ENCODE data around the gene KLRF2.
"Not testable (repeated sequence)": the region's sequence is repeated elsewhere in the genome, so short reads cannot be mapped to it uniquely, and the experiment has no call there.

Gene KLRF2

DNA sequence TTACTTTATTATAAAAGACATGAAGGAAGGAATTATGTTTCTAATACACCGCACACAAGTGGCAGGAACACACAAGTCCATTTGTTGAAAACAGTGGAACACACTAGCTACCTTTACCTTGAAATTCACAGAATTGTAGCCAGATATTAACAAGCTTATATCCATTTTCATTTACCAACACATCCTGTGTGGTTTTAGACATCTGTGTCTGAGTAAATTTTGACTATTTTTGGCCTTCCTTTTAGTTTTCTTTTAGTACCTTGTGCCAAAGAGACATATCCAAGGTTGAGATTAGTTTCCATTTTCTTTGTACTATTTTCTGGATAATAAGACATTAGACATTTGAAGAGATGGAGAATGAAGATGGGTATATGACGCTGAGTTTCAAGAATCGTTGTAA, at the start of gene KLRF2:
Gene KLRF2 (plus strand): TSS at position 244 of the 400 bp plus-strand sequence. CDS start 107 bp downstream, at position 351.
- no peak for DNase-seq

GRCh38 chr12:9831720-9832119, 49.6 kb upstream of the KLRF2 start:
- no peak for DNase-seq

- no peak for DNase-seq
Observed at GRCh38 chr12:9843407-9843806, 37.9 kb upstream of the KLRF2 start.

DNA sequence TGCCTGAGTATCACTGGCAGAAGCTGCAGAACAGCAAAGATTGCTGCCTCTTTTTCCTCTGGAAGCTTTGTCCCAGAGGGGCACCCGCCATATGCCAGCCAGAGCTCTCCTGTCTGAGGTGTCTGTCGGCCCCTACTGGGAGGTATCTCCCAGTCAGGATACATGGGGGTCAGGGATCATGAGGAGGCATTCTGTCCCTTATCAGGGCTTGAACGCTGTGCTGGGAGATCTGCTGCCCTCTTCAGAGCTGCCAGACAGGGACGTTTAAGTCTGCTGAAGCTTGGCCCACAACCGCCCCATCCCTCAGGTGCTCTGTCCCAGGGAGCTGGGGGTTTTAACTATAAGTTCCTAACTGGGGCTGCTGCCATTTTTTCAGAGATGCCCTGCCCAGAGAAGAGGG, 32.4 kb upstream of the KLRF2 start:
- DNase-seq, result no peak

GRCh38 chr12:9851050-9851449, 30.2 kb upstream of the KLRF2 start:
- no peak for DNase-seq

GRCh38 chr12:9851927-9852326, 29.4 kb upstream of the KLRF2 start:
- DNase-seq, result no peak

DNA sequence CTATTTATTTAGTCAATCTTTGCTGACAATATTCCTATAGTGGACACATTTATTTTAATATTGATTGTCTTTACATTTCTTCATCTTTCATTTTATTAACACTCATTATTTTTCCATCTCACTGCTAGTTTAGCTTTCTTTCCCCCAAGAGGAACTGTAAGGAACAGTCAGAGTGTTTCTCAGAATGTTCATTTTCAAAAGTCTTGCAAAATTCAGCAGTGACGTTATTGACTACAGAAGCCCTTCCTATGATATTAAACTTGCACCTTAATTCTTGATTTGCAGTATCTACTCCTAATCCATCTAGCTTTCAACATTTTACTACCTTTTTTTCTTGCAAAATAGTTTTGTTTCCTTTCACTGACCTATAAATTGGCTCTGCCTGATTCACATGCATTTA, 25.1 kb upstream of the KLRF2 start:
- no peak for DNase-seq

GRCh38 chr12:9856894-9857293, 24.4 kb upstream of the KLRF2 start:
- no peak for DNase-seq

- DNase-seq, result no peak
Observed at GRCh38 chr12:9858135-9858534, 23.2 kb upstream of the KLRF2 start.

- no peak for DNase-seq
Observed at GRCh38 chr12:9864913-9865675, 16.2 kb upstream of the KLRF2 start.

DNA sequence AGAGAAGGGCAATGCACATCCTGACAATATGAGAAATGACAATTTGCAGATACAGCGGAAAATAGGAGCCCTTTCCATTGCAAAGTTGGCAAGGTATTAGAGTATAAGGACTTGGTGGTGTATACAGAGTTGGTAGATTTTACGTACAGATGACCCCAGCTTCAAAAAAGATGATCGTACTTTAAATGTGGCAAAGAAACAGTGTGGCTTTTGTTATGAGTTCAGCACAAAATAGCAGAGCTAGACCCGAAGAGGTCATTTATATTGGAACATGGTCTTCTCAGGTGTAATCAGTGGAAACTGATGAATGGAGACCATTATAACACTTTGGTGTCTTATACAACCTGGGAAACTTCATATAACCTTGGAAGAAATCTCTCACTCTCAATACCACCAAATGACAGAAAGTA, 14.4 kb upstream of the KLRF2 start:
- no peak for DNase-seq

- no peak for DNase-seq
Observed at GRCh38 chr12:9867531-9867930, 13.8 kb upstream of the KLRF2 start.

- no peak for DNase-seq
Observed at GRCh38 chr12:9868311-9868801, 12.9 kb upstream of the KLRF2 start.

DNA sequence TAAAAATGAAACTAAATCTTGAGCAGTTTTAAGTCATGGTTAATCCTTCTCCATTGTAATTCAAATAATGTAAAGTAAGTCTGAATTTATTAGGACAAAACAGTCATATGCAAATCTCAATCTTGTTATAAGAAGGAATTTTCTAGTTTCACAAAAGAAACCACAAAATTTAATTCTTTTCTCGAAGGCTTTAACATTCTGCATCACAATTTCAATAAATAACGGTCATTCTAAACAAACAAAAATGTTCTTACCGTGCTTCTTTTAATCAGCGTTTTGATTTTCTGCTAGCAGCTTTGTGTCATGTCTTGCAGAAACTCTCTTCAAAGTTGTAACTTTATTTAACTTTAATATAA, 12.4 kb upstream of the KLRF2 start:
- no peak for DNase-seq

- DNase-seq, result no peak
Observed at GRCh38 chr12:9869307-9870161, 11.8 kb upstream of the KLRF2 start, which contains the start of gene CLEC2B. Gene CLEC2B (minus strand): TSS chr12:9869354.

GRCh38 chr12:9870286-9870866, 10.9 kb upstream of the KLRF2 start:
- no peak for DNase-seq

DNA sequence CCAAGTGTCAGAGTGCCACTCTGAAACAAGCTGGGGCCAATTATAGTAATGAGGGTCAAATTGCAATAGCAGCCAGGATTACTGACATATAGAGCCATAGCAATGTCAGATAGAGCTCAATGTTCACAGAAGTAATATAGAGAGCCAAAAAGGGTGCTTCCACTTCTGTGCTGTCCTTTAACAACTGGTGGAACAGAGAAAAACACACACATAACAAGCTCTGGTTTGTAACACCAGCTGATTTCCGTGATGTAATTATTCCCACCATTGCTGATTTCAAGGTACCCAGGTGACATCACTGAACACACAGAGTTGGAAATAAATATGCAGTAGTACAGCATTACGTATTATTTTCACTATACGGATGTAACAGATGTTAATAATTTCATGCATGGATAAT, 9.1 kb upstream of the KLRF2 start:
- no peak for DNase-seq

- no peak for DNase-seq
Observed at GRCh38 chr12:9872742-9873141, 8.5 kb upstream of the KLRF2 start.

- DNase-seq, result not testable (repeated sequence)
Observed at GRCh38 chr12:9876120-9876519, 5.2 kb upstream of the KLRF2 start.

DNA sequence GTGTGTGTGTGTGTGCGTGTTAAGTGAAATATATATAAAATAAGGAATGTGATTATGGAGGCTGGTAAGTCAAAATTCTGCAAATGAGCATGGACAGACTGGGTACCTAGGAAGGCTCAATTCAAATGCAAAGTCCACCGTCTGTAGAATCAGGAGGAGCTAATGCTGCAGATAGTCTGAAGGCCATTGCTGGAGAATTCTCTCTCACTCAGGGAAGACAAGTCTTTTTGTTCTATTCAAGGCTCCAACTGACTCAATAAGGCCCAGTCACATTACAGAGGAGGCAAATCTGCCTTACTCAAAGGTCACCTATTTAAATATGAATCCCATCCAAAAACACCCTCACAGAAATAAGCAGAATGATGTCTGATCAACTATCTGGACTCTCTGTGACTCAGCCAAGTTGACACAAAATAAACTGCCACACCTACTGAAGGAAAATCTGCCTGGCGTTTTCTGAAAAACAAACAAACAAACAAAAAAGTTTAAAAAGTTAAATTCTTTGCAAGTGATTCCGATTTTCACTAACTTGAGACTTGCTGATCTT, 684 bp upstream of the KLRF2 start:
- no peak for DNase-seq

DNA sequence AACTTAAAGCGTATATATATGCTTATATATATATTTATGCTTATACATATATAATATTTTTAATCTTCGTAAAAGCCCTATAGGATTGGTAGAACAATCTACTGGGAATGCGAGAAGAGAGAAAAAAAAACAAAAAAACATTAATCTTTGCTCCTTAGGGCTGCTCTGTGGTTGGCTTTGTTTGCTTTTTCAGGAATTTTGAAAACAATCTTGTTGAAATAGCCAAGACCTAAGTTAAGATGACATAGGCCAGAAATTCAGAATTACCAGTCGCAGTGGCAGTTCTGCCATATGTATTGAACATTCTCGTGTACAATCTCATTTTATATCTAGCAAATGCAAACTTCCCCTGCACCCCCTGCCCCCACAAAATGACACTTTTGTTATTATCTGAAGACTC, 699 bp downstream of the KLRF2 start:
- no peak for DNase-seq

- no peak for DNase-seq
Observed at GRCh38 chr12:9883175-9883574, 1.9 kb downstream of the KLRF2 start.

DNA sequence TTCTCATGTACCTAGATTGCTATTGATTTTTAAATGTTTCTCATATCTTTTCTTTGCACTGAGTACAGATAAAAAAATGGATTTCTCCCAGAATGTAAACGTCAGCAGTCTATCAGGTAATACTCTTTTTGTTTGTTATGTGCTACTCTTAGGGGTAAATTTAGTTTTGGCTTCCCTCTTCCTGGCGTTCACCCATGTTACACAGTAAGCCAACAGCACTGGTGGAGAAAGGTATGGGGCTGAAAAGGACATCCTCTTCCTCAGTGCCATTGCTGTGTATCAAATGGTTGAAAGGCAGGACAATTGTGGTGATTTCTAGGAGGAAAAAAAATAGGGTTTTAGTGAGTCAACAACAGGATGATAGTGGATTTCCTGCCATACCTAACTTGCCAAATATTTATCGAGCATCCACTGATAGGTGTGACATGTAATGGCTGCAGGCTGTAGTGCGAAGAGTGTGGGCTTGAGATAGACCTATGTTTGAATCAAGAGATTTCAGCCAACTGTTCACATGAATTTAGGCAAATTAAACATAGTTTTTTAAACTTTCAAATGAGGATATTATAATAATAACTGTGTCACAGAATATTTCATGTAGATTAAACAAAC, 7.5 kb downstream of the KLRF2 start:
- DNase-seq, result no peak

All from NCI-H2171 (cell line).